ENCODE measurements around the gene NSMF.

DNA sequence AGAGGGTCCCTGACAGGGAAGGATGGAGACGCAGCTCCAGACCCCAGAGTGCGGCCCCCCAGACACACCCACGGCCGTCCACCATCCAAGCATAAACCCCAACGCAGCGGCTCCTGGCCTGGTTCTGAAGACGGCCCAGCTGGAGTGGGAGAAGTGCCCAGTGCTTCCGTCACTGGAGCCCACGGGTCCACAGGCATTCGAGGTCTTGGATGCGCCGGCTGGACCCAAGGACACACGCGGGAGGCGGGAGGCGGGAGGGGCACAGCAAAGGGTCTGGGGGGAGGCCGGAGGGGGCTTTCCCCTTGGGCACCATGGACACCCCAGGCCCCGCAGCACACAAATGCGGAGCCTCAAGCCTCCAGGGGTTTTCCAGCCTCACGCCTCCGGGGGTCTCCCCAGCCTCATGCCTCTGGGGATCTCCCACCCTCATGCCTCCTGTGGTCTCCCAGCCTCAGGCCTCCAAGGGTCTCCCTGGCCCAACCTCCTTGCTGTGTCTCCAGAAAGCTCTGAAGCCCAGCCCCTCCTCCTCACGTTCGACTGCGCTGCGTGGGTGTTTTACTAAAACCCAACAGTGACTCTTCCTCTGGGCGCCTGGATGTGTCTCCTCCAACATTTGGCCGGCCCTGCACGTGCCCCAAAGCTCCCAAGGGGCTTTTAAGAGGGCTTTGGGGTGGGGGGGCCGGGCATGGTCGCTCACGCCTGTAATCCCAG lies 51.4 kb downstream of the NSMF start:
- TF ChIP-seq, protein P1, sequence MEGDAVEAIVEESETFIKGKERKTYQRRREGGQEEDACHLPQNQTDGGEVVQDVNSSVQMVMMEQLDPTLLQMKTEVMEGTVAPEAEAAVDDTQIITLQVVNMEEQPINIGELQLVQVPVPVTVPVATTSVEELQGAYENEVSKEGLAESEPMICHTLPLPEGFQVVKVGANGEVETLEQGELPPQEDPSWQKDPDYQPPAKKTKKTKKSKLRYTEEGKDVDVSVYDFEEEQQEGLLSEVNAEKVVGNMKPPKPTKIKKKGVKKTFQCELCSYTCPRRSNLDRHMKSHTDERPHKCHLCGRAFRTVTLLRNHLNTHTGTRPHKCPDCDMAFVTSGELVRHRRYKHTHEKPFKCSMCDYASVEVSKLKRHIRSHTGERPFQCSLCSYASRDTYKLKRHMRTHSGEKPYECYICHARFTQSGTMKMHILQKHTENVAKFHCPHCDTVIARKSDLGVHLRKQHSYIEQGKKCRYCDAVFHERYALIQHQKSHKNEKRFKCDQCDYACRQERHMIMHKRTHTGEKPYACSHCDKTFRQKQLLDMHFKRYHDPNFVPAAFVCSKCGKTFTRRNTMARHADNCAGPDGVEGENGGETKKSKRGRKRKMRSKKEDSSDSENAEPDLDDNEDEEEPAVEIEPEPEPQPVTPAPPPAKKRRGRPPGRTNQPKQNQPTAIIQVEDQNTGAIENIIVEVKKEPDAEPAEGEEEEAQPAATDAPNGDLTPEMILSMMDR (conservative IDR thresholded peaks at IDR 0.05): no peak
- TF ChIP-seq EZH2 (IDR thresholded peaks at IDR 0.05; ENCODE audit: low read depth): no peak
